Activated CD4-positive, CD25-positive, alpha-beta regulatory T cell treated with anti-CD3 and anti-CD28 coated beads, Interleukin-2, amount 50 U/mL, for 72 hours (primary cell): Measurements from ENCODE around the gene C3orf18.

Source experiments
- DNase-seq: peaks from one replicate; pipeline ENCODE4 v3.0.0; 2021

C3orf18 gene

DNA sequence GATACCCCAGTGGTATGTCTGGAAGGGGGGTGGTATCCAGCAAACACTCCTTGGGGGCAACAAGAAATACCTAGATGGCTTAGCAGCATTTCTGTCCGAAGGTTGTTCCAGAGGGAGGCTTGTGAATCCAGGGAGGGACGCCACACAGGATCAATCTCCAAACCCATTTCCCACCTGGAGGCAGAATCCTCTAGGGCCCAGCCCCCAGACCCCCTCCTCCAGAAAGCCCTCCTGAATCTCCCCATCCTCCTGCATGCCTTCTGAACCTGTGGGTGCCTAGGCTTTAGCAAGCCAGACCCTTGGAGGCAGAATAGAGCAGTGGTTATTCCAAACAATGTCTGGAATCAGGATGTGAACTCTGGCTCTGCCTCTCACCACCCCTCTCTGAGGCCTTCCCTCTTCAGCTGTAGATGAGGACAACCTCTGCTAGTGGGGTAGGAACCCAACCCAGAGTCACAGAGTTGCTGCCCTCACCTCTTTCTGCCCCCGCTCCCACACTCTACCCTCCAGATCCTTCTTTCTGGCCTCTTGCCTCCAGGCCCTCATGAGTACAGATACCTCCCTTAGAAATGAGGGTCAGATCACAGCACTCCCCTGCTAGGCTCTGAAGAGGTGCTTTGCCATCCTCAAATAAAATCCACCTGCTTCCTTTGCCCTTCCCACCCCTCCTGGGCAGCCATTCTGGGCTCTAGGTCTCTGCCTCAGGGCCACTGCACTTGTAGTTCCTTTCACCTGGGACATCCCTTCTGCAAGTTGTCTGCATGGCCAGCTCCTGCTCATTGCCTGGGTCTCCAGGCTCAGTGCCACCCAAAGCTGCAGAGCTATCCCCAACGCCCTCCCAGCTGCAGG is 35.9 kb upstream of the C3orf18 start:
- no peak for DNase-seq

DNA sequence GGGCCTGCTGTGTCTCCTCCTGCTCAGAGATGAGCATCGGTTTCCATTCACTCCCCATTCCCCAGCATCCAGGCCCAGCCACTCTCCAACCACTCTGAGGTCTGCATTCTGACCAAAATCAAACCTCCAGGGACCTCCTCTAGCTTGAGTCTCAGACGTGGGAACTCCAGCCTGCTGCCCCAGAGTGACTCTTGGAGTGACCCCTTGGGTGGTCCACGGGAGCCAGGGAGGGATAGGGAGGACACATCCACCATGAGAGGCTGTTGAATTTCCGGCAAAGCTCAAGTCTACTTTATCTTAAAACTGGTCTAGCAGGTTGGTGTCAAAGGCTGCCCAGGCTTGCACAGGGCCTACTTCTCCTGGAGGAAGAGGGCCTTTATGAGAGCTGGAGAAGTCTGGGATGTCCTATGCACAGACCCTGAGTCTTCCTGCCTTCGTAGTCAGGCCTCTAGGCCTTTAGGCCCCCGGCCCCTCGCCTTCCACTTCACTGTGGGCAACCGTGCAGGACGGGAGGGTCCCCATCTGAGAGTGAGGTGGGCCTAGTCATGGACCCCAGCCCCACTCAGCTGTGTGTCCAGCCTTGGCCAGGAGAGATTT is 35.1 kb upstream of the C3orf18 start:
- DNase-seq = no peak

DNA sequence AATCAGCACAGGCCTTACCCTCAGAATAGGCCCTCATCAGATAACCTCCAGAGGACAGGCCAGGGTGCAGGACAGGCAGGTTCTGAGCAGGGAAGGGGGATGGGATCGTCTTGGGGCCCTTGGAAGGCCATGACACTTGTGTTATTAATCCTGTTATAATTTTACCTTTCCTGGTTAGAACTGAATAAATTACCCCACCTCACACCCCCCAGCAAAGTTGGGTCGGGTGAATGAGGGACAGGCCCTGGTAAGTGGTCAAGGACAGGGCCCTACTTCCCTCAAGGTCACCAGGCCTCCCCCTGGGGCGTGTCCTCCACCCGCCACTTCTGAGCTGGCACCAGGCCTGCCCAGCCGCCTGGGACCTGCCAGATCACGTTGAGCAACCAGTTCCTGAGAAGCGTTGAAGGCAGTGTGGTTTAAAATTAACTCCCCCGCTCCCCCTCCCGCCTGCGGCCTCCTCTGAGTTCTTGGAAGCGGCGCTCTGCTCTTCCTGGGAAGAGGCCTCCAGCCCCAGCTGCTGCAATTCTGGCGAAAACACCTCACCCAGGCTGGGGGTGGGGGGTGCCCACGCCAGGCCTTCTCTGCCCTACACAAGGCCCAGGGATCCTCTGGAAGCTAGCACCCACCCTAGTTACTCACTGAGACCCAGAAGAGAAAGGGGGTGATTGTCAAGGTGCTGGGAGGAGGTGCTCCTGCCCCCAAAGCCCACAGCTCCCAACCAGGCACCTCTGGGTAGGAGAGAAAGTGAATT is 33.5 kb upstream of the C3orf18 start:
- DNase-seq = peak; percentile 80

DNA sequence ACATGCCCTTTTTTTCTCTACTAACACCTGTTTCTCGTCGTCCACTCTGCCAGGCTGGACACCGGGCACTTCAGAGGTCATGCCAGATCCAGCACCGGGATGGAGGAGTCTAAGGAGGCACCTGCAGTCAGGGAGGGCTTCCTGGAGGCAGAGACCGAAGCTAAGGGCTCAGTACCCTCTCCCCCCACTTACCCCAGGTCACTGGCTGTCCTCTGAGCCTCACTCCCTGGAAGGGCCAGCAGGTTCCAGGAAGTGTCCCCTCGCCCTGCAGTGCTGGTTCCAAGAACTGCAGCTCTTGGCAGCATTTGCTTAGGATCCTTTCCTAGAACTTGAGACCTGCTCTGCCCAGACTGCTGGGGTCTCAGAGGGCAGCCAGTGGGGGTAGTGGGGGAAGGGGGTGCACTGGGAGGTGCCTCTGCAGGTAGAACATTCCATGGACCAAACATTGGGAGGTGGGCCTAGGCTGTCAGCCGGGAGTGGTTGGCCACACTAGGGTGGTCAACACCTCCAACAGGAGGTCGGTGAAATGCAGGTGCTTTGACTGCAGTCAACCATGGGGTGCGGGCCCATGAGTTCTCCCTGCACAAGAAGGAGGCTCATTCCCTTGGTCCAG is 32.7 kb upstream of the C3orf18 start:
- DNase-seq = no peak

DNA sequence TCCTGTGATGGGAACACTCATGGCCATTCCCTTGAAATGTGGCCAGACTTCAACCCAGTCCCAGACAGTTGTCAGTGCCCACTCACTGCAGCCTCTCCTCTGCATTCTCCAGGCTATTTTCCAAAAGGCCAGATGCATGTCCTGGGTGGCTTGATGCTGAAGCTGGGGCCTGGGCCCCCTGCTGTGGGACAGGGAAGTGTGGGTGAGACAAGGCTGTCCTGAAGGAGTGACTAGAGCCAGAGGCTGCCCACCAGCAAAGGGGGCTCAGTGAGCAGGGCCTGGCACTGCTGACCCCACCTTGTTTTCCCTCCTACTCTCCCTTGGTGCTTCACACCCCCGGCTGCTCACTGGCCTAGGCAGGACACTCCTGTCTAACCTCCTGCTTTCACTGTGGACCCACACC is 32.2 kb upstream of the C3orf18 start:
- no peak for DNase-seq

DNA sequence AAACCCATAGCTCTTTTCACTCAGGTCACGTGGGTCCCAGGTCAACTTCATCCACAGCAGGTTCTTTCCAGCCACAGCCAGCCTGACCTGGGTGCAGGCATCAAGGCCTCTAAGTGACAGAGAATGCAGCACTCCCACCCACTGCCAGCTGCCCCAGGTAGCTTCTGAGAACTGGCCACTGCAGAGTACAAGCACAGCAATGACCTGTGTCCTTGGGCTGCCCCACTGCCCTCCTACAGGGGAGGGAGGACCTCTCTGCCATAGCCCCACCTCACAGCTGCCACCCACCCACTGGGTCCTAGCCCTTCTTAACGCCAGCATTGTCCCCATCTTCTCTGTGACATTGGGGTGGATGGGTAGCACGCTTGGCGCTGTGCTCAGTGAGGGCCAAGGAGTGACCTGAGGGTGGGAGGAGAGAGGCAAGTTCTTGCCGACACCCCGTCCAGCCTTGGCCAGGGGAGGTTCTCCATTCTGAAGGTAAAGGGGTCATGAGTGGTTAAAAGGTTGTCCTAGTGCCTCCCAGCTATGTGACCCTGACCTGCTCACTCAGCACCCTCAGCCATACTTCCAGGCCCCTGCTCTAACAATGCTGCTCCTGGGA is 31.7 kb upstream of the C3orf18 start:
- no peak for DNase-seq

DNA sequence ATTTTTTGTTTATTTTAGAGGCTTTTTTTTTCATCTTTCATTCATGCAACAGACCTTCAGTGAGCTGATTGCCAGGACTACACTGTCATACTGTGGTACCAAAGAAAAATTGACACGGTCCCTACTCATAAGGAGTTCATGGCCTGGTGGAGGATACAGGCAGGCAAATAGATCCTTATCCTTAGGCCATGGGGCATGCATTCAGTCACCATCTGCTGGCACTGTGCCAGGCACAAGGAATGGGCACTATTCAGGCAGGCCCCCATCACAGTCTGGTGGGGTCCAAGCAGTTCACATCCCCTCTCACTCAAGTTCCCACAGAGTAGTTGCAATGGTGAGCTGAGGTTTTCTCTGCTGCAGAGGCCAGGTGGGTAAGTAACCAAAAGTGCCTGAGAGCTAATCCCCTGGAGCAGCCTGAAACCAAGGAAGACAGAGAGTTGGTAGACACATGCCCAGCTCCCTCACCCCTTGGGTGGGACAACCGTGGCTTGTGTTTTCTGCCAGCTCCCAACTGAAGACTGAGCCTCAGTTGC is 26.8 kb upstream of the C3orf18 start:
- DNase-seq = no peak

DNA sequence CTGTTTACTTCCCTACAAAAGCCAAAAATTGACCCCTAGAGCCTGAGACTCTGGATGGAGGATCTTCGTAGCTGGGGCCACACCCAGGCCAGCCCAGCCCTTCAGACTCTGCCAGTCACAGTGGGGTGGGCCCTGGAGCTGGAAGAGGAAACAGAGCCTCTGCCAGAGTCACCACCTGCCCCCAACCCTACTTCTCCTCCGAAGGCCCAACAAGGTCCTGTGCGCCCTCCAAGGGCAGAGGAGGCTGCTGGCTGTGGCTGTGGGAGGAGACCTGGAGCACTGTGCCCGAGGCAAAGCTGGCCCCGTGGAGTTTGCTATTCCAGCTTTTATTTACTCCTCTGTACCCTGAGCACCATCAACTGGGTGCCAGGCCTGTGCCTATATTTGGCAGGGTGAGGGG is 25.0 kb upstream of the C3orf18 start:
- no peak for DNase-seq

DNA sequence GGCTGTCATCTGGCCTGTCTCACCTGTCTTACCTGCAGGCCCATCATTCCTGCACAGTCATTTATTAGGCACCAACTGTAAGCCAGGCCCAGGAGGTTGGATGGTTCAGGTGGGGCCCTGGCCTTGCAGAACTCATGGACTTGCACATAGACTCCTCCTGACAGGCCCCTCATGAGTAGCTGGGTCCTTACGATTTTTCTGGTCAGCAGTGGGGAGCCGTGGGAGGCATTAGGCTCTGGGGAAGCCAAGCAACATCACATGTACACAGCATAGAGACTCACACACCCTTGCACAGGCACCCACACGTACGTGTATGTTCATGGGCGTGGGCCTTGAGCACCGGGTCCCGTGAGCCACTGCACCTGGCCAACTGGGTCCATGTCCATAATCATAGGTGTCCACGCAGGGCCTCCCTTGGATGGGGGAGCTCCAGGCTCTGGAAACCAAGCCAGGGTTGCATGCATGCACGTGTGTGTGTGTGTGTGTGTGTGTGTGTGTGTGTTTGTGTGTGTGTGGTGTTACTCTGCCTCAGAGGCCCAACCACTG is 23.7 kb upstream of the C3orf18 start:
- no peak for DNase-seq

DNA sequence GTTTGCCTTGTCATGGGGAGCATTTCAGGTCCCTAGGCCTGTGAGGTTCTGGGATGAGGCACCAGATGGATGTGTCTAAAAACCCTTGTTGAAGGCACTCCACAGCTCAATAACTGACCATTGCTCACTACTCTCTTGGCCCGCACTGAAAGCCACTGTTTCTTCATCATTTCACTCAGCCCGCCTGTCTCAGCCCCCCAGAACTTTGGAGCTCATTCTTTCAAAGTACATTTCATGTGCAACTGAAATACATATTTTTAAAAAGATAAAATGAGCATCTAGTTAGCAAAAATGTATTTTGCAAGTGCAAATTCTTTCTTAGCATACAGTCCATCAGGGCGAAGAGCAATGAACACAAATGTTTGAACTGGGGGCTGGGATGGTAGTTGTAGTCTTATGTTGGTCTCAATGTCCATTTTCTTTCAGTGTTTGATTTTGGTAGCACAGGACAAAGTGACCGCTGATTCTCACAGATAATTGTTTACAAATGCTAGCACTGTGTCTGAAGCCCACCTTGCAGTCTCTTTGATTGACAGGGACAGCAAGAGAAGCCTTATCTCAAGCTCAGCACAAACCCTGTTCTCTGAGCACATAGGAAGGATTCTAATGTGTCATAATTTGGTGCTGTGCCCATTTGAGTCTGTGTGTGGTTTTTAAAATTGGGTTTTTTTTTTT is 21.3 kb upstream of the C3orf18 start:
- DNase-seq = no peak

DNA sequence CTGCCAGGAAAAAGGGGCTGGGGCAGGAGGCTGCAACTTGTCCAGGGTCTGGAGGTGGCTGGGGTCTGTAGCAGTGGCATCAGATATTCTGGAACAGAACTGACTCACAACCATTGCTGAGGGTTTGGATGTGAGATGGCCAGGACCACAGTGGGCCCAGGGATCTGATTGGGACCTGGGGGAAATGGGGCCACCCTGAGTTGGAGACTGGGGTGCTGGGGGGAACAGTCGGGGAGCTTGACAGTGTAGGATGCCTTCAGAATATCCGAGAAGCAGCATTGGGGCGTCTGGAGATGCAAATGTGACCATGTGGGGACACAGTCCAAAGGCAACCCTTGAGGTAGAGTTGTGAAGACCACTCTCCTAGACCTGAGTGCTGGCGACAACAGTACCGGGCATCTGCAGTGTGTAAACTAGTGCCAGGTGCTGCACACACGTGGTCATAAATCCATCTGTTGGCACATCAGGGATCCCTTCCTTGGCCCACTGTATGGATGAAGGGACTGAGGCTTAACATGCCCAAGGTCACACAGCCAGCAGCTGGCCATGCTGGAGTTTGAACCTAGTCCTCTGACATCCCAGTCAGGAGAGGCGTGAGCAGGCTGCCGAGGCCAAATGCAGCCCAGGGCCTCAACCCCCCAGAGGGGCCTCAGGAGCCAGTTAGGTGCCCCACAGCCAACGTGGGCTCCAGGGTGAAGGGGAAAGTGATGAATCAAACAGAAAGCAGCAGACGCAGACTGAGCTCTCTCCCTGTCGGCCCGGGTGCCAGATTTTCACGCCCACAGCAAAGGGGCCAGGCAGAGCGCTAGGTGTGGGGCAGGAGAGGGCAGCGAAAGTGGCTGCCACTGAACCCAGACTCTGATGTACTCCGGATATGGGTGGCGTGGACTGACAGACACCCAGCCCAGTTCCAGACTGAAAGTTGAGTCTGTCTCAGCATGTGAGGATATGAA is 20.5 kb upstream of the C3orf18 start:
- DNase-seq = peak; percentile 65

DNA sequence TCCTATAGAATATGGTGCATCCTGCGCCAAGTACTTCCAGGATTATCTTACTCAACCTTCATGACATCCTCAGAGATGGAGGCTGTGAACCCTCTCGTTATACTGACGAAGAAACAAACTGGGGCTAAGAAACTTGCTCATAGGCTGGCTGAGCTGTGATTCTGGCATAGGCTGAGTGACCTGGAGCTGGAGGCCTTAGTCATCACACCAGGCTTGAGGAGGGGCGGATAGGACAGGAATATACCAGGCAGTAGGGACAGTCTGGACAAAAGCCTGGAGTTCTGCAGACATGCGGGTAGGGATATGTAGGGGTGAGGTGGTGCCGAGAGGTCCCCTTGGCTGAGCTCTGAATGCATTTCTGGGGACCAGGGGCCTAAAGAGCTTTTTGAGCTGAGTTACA is 19.8 kb upstream of the C3orf18 start:
- no peak for DNase-seq

DNA sequence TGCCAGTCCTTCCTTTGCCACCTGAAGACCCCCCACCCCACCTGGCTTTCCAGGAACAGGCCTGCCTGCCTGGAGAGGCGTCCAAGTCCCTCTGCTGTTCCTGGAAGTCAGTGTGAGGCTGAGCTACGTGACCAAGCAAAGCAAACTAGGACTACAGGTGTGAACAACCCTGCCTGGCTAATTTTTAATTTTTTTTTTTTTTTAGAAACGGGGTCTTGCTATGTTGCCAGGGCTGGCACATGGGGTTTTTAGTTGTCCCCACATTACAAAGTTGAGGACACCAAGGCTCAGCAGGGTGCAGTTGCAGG is 19.2 kb upstream of the C3orf18 start:
- DNase-seq = no peak

DNA sequence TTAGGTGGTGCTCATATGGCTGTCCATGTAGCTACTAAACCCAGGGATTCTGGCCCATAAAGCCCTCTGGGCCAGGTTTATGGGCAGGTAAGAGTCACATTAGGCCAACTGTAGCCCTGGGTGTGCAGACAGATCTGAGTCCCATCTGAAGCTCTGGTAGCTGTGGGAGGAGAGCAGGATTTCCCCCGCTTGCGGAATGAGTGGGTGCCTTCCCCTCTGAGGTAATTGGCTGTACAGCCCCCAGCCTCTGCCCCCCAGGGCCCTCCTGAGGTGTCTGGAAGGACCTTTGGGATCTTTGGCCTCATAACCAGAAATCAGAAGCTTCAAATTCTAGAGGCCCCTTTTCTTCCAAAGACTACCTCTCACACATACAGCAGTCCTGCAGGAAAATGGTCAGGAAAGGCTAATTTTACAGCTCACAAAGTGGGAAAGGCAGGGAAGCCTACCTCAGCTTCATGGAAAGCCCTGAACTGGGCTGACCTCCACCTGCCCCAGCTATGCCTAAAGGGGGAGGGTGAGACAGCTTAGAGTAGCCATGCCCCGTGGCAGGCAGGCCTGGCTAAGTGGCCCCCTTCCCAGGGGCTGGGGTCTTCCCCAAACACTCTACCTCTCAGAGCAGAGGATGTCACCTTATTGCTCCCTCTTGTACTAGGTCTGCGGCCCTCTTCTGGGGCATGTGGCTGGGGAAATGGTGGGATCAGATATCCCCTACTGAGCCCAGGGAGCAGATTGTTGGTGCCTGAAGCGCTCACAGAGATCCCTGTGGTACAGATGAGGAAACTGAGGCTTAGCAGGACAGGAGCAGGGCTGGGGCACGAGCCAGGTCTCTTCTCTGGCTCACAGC is 18.6 kb upstream of the C3orf18 start:
- DNase-seq = no peak

DNA sequence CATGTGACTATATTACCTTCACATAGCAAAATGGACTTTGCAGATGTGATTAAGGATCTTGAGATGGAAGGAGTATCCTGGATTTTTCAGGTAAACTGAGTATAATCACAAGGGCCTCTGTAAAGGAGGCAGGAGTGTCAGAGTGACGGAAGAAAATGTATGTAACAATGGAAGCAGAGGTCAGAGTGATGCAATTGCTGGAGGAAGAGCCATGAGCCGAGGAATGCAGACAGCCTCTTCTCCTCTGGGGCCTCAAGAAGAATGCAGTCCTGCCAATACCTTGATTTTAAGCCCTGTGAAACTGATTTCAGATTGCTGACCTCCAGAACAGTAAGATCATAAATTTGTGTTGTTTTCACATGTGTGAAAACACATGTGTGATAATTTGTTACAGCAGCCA is 16.8 kb upstream of the C3orf18 start:
- DNase-seq = no peak

DNA sequence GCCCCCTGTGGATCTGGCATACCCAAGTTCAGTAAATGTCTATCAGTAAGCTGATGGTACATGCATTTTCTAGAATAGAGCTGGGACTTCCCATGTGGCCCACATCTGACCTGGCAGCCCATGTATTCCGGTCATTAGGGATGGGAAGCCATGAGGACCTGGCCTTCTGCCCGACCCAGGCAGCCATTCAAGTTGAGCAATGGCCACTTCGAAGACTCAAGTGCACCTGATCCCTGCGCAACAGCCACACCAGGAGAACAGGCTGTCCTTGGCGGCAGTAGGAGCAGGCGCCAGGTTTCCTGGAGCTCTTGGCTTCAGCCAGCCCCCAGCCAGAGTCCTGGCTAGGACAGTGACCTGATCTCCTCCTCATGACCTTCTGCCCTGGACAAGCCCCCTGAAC is 16.4 kb upstream of the C3orf18 start:
- no peak for DNase-seq

DNA sequence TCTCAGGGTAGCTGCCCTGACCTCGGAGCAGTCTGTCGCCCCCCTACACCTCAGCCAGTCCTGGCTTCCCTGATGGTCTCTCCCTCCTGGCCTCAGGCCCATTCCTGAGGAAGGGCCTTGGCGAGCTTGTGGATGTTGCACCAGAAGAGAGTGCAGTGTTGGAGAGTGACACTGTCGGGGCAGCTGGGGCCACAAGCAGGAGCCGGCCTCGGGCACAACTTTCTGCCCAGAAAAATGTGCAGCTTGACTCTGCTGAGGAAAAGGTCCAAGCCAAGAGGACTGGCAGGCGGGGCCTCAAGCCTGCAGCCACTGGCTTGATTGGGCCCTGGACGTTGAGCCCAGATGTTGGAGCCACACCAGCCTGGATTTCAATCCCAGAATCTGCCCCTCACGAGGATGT is 14.5 kb upstream of the C3orf18 start:
- no peak for DNase-seq

DNA sequence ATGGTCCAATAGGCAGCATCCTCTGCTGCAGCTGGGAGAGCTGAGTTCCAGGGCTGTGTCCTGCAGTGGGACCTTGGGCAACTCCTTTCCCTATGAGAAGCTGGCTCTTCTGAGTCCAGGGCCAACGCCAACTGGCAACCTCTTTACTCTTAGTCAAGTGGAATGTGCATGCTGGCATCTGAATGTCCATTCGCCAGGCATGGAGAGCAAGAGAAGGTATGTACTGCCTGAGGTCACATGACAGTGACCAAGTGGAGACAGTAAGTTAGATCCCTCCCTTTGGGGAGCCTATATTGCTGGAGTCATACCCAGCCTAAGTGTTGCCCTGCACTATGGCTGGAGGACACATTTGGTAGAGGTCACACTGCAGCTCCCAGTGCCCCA is 13.9 kb upstream of the C3orf18 start:
- no peak for DNase-seq

DNA sequence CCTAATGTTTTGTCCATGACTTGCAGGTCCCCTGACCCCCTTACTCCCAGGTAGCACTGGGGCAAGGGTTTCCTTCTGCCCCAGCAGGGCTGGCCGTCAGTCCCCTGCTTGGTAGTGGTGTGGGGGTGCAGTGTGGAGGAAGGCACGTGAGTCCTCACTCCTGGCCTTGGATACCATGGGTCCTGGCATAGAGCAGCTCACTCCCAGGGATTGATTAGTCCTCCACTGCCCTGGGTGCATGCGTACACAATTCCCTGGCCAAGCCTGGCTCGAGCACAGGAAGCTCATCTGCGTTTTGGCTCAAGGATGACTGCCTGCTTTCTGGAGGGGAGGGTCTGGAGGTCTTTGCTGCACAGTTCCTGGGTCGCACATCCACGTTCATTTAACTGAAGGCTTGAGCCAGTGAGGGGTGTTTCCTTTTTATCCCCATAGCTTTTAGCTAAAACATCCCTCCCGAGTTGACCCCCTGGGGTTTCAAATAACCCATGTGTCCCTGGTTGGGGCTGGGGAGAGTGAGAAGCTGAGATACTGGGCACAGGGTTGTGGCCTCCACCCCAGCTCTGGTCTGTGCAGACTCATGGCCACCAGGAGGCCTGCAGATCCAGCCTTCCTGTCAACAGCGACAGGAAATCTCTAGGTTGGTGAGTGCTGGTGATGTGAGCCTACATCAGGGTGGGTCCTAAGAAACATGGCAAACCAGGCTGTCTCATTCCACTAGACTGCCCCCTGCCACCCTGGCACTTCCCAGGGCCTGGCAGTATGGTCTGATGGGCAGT is 13.3 kb upstream of the C3orf18 start:
- DNase-seq = no peak
